Measurements from ENCODE around the gene ADORA1.

Gene ADORA1

DNA sequence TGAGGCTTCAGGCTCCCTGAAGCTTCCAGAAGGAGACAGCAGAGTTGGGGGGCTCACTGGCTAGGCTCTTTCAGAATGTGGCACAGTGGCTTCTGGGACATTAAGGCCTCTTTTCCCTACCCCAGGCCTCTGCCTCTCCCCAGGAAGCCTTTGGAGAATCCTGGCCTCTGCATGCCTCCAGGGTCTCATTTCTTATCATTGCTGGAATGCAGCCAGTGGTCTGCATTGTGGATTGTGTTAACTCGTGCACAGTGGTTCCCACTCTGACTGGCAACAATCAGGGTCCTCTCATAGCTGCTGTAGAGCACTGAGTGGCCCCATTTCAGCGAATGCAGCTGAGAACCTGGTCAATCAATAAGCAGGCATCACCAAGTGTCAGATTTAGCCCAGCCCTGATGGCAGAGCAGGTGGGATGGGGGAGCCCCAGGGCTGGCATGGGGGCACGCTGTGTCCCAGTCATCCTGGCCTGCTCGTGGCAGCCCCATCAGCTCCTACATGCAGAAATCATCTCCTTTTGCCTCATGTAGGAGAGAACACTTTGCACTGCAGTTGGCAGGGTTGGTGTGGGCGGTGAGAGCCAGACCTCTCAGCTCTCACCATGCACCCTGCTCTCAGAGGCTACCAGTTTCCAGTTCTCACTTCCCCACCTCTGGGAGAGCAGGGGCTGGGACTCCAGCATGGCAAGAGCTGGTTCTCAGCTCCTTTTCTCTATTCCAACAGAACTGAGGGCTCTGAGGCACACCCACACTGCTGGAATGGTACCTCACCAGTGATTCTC lies 13.4 kb downstream of the ADORA1 start:
- no peak for DNase-seq (ENCODE audit: low spot score)

GRCh38 chr1:203142124-203142523 lies 14.6 kb downstream of the ADORA1 start:
- DNase-seq (ENCODE audit: low spot score): no peak

DNA sequence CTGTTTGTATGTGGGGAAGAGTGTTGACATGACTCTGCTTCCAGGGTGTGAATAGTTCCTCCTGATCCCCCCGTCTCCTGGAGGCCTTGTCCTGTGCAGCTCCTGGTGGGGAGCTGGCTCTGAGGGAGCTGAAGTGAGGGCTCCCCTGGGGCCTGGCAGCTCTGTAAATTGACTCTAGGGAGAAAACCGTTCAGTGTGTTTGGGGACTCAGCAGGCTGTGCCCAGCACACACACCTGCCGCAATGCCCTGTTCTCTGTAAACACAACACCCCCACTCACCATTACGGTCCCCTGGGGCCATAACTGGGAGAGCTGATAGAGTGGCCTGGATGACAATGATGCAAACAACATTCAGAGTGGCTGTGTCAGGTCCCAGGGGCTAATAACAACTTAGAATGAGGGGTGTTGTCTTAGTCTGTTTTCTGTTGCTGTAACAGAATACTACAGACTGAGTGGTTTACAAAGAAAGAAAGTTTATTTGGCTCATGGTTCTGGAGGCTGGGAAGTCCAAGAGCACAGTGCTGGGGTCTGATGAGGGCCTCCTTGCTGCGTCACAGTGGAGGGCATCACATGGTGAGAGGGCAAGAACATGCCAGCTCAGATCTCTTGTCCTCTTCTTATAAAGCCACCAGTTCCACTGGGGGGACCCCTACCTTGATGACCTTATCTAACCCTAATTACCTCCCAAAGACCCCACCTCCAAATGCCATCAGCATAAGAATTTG lies 15.3 kb downstream of the ADORA1 start:
- DNase-seq (ENCODE audit: low spot score): no peak

GRCh38 chr1:203143641-203144040 lies 16.1 kb downstream of the ADORA1 start:
- no peak for DNase-seq (ENCODE audit: low spot score)

DNA sequence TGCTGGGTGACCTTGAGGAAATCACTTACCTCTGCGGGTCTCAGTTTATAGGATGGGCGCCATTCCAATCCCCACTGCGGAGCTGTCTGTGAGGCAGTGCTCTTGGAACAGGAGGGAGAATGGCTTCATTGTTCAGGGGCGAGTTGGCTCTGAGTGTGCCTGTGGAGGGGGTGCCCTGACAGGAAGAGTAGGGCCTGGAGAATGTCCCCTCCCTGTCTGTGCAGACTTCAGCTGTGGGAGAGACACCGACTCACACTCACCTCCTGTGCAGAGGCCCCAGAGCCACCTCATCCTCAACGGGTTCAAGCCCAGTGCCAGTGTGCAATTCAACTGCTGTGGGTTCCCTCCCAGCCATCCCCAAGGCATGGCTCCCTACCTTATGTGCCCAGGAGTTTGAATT lies 17.1 kb downstream of the ADORA1 start:
- DNase-seq (ENCODE audit: low spot score): no peak

DNA sequence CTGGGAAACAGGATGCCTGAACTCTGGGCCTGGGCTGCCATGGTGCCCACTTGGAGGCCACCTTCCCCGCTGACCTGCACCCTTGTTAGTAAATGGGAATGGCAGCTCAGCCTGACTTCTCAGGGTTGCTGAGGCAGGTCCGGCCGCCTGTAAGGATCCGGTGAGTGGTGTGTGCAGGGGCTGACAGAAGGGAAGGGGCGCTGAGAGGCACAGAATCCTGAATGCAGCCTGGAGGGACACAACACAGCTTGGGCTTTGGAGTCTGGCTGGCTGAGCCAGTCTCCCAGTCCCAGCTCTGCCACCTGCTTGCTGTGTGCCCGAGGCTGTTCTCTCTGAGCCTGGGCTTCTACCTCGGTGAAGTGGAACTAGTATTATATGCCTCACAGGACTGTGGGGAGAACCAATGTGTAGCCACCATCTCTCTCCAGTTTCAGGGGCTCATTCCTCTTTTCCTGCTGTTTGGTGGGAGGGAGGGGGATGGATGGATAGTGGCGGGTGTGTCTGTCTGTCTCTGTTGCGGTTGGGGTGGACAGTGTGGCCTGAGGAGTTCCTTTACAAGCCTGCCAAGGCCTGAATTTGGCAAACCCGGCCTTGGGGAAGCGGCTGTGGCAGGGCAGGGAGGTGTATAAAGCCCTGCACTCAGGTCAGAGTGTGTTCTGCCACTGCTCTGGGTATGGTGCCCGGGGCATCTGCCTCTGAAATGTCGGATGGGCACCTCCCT lies 18.0 kb downstream of the ADORA1 start:
- no peak for DNase-seq (ENCODE audit: low spot score)

- DNase-seq (ENCODE audit: low spot score): no peak
Observed at GRCh38 chr1:203146042-203146369, 18.5 kb downstream of the ADORA1 start.

DNA sequence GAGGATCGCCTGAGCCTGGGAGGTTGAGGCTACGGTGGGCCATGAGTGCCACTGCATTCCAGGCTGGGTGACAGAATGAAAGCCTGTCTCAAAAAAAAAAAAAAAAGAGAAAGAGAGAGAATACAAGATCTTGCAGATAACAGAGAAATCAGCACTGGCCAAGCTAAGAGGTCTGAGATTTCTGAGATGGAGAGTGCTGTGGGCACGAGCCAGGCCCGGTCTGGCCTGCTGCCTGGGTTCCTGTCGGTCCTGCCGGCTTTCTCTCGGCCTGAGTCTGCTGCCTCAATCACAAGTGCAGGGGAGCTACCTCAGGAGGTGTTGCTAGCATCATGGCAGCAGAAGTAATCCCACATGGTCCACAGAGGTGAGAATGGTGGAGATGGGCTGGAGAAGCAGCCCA lies 19.0 kb downstream of the ADORA1 start:
- DNase-seq (ENCODE audit: low spot score): no peak

DNA sequence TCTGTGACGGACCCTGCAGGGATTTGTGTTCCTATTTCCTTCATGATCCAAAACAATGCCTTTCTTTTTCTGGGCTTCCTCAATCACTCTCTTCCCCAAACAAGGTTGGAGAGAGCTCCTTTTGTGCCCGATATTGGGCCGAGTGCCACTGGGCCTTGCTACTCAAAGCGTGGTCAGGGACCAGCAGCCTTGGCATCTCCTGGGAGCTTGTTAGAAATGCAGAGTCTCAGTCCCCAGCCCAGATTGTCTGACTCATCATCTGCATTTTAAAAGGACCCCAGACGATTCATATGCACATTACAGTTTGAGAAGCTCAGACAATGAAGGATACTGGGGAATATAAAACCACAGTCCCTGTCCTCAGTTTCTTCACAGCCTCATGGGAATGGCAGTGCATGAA lies 19.9 kb downstream of the ADORA1 start:
- DNase-seq (ENCODE audit: low spot score): no peak

GRCh38 chr1:203148127-203148526 lies 20.6 kb downstream of the ADORA1 start:
- no peak for DNase-seq (ENCODE audit: low spot score)

- DNase-seq (ENCODE audit: low spot score): no peak
Observed at GRCh38 chr1:203148579-203148978, 21.1 kb downstream of the ADORA1 start.

- DNase-seq (ENCODE audit: low spot score): no peak
Observed at GRCh38 chr1:203149188-203149840, 21.8 kb downstream of the ADORA1 start.

- DNase-seq (ENCODE audit: low spot score): no peak
Observed at GRCh38 chr1:203150511-203151297, 23.2 kb downstream of the ADORA1 start.

DNA sequence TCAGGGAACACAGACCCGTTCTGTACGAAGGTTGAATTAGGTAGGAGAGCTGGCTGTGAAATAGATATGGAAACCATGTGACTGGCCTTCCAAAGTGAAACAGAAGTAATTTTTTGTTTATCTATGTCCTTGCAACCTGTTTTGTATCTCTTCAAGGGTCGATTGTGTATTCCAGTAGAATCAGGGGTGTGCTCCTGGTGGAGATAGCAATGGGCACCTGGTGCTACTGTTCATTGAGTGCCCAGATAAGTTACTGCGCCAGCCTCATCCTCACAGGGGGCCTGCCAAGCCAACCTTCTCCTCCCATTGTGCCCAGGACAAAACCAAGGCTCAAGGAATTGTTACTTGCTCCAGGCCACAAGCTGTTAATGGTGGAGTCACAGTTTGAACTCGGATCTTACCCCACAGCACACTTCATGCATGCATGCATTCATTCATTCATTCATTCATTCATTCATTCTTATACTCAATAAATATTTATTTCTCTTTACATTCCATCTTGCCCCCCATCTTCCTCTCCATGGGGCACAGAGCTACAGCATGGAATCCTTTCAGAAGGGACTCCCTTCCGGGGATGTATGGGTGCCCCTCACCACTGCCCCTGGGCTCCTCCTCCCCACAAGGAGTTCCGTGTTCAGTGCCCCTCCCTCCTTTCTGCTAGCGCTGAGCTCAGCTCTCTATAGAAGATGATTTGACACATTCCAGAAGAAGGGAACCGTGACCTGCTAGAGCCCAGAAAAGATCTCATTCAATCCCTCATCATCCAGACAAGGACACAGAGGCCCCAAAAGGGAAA lies 24.0 kb downstream of the ADORA1 start:
- DNase-seq (ENCODE audit: low spot score): no peak

GRCh38 chr1:203152158-203153034 lies 24.9 kb downstream of the ADORA1 start:
- DNase-seq (ENCODE audit: low spot score): no peak

DNA sequence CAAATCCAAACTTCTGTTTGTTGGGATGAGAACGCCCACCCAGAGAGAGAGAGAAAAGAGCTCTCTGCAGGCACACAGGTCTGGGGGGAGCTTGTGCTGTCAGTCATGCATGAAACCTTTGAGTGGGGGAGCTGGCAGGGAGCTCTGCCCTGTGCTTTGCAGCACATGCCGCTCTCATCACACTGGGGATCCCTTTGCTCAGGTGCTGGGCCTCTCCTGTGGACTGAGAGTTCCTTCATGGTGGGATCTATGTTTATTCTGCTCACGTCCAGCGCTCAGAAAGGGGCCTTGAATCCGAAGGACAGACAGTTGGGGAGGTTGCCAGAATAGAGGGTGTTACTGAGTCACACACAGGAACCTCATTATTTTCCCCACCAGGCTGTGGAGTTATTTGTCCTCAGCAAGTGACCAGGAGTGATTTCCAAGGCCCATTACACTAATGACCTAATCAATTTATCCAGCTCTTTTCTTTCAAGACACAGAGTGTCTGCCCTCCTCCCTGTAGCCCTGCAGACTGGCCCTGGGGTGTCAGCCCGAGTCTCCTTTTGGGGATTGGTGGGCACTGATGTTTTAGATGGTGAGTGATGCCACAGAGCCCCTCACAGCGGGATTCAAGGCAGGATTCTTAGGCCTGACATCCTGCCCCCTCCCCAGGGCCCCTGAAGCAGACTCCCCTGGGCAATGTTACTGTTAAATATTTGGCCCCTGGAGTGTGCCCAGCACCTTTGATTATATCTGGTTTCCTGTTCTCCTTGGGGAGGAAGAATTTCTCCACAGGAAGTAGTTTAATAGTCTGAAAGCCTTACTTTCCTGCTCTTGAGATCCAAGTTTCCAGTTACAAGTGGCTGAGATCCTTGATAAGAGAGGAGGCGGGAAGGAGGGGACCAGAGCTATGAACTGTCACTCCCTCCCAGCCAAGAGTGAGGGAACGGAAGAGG lies 25.8 kb downstream of the ADORA1 start:
- no peak for DNase-seq (ENCODE audit: low spot score)

- no peak for DNase-seq (ENCODE audit: low spot score)
Observed at GRCh38 chr1:203153989-203154821, 26.7 kb downstream of the ADORA1 start.

DNA sequence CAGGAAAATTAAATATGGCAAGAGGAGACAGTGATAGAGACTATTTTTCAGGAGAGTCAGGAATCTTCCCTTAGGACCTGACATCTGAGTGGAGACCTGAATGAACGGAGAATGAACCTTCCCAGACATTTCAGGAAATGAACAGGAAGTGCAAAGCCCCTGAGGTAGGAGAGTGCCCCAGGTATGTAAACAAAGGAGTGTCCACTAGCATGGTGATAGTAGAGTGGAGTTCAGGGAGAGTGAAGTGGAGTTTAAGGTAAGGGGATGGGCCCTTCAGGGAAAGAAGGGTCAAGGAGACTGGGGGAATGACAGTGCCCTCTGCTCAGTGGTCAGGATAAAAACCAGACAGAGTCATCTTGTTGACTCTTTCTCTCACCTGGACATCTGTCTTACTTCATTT lies 28.8 kb downstream of the ADORA1 start:
- DNase-seq (ENCODE audit: low spot score): no peak
